Activated naive CD4-positive, alpha-beta T cell treated with anti-CD3 and anti-CD28 coated beads for 36 hours (primary cell): ENCODE results near the gene LRRC2. TPM values are rescaled to one million over a fixed set of nuclear protein-coding genes. Genes with fewer than 3 reads are reported as not detected.

Source experiments
- CTCF ChIA-PET: fragments of 350-600 bp; sonication (Branson Sonifier 250); formaldehyde crosslinking; loops from one replicate; lab custom pipeline; 2021; ENCODE audit warnings: antibody characterized with exemption; lab: Charles Lee
- DNase-seq: peaks from one replicate; pipeline ENCODE4 v3.0.0-alpha.2; 2020
- H3K27ac Mint-ChIP-seq: one replicate; pipeline ENCODE4 v1.8.0; 2021; ENCODE audit warnings: mild to moderate bottlenecking, mixed read lengths
- H3K27me3 Mint-ChIP-seq: one replicate; pipeline ENCODE4 v1.8.0; 2021; ENCODE audit warnings: low read depth, mixed read lengths
- H3K36me3 Mint-ChIP-seq: one replicate; pipeline ENCODE4 v1.8.0; 2021; ENCODE audit warnings: low read depth, mixed read lengths
- H3K4me1 Mint-ChIP-seq: one replicate; pipeline ENCODE4 v1.8.0; 2021; ENCODE audit warnings: low read depth, mixed read lengths
- H3K4me3 Mint-ChIP-seq: one replicate; pipeline ENCODE4 v1.8.0; 2021; ENCODE audit warnings: mild to moderate bottlenecking, moderate library complexity, mixed read lengths
- H3K9me3 Mint-ChIP-seq: one replicate; pipeline ENCODE4 v1.8.0; 2021; ENCODE audit warnings: mixed read lengths
- intact Hi-C: fragments of 100-400 bp; cut with micrococcal nuclease; formaldehyde crosslinking; loops from one replicate; pipeline ENCODE4 v1.15.1; 2023
- total RNA-seq, 2 experiments: library from RNA; stranded (reverse); gene quantifications; one replicate each; pipeline ENCODE4 v1.2.3, GENCODE V29; 2021

The LRRC2 gene, protein sequence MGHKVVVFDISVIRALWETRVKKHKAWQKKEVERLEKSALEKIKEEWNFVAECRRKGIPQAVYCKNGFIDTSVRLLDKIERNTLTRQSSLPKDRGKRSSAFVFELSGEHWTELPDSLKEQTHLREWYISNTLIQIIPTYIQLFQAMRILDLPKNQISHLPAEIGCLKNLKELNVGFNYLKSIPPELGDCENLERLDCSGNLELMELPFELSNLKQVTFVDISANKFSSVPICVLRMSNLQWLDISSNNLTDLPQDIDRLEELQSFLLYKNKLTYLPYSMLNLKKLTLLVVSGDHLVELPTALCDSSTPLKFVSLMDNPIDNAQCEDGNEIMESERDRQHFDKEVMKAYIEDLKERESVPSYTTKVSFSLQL
- not detected for total RNA-seq

DNA sequence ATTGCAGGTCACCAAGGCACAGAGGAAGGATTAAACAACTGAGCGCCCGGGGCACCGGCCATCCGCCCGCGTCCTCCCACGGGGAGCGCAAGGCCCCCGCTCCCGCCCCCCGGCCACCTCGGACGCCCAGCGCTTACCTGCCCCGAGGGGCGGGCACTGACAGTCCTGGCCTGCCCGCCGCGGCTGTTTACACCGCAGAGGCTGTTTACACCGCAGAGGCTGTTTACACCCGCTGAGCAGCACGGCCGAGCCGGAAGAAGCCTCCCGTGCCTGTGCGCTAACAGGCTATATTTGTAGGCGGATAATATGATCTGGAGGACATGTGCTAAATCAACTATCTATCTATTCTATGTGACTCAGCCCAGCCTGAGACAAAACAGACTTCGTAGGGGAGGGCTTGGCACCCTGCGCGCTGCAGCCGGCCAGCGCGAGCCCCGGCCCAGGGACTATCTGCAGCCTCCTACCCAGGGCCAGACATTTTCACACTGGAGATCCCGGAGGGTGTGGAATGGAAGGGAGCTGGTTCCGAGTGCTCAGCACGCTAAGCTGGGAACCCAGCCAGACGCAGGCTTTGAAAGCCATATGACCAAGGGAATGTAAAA is at the start of gene LRRC2:
LRRC2 (minus strand) TSS at position 263 of the 602 bp plus-strand sequence. CDS start 14,711 bp downstream, outside the sequence.
- CTCF ChIA-PET, result interaction anchor here (0.8 to 2.1 kb wide), 5 partner anchors 8 to 188 kb away, joined by 3 to 9 read pairs (median 4); no protein-coding TSS in a partner anchor
- H3K4me1 Mint-ChIP-seq, result peaks cover 7% of the 10 kb centered on the region
- no peak within 1 kb of the TSS for H3K27ac Mint-ChIP-seq
- DNase-seq, result peak; percentile 20
- no peaks in the 10 kb centered on the region for H3K9me3 Mint-ChIP-seq
- intact Hi-C loops, result no loop called here
- H3K36me3 Mint-ChIP-seq, result no peaks in the 10 kb centered on the region
- H3K4me3 Mint-ChIP-seq, result peak within 1 kb of the TSS; percentile 59
- H3K27me3 Mint-ChIP-seq, result peaks cover 17% of the 10 kb centered on the region

DNA sequence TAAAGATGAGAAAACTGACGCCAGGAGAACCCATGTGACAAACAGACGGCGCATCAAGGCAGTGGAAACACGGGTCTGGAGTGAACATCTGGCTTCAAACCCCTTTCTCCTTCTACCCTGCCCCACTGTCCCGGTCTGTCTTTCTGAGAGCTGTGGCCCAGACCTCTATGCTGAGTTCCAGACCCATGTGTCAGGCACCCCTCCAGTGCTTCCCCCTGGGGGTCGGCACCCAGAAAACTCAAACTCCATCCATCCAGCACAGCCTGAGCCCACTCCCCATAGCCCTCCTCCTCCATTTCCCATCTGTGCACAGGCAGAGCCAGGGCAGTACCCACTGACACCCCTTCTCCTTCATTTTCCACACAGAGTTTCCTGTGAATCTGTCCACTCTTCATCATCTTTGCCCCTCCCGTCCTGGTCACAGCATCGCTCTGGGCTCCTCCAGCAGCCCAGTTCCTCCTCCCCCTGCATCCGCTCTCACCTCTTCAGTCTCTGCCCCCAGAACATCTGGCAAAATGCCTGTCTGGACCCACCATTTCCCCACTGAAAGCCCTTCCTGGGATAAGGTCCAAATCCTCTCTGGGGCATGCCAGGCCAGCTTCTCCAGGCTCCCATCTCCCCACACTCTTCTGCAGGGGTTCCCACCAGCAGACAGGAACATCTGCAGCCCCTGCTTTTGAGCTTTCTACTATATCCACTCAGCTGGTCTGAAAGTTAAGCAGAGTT is 49.1 kb upstream of the LRRC2 start:
- Mint-ChIP-seq H3K27me3 (peaks cover 5% of the 10 kb centered on the region), H3K4me3 (no peak overlapping the region), H3K27ac (no peak overlapping the region), H3K9me3 (no peaks in the 10 kb centered on the region), H3K4me1 (no peaks in the 10 kb centered on the region), H3K36me3 (no peaks in the 10 kb centered on the region)
- DNase-seq, result no peak
- intact Hi-C loops, result no loop called here
- CTCF ChIA-PET, result interaction anchor here (0.6 to 1.4 kb wide), 2 partner anchors 126 to 587 kb away, joined by 4 to 5 read pairs; no protein-coding TSS in a partner anchor

DNA sequence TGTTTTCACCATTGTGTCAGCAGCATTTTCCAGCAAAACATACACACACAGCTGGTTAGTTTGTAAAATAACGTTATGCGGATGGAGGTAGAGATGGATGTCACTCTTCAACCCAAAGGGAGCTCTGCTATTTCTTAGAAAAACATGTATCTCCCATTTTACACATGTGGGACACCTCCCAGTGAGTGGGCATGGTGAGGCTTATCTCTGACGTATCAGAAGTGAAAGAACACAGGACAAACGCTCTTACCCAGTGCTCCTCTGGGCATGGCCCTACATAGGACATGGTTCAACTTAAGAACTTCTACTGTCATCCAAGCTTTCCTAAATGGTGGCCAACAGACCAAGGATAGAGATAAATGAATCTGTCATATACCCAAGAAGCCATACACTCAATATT is 48.3 kb upstream of the LRRC2 start:
- intact Hi-C loops, result no loop called here
- no peak overlapping the region for H3K4me3 Mint-ChIP-seq
- peaks cover 5% of the 10 kb centered on the region for H3K27me3 Mint-ChIP-seq
- no peaks in the 10 kb centered on the region for H3K36me3 Mint-ChIP-seq
- no peak for DNase-seq
- H3K27ac Mint-ChIP-seq, result no peak overlapping the region
- H3K9me3 Mint-ChIP-seq, result no peaks in the 10 kb centered on the region
- CTCF ChIA-PET, result interaction anchor here (0.7 to 1.4 kb wide), 3 partner anchors 14 to 125 kb away, joined by 3 to 6 read pairs (median 5); no protein-coding TSS in a partner anchor
- no peaks in the 10 kb centered on the region for H3K4me1 Mint-ChIP-seq

DNA sequence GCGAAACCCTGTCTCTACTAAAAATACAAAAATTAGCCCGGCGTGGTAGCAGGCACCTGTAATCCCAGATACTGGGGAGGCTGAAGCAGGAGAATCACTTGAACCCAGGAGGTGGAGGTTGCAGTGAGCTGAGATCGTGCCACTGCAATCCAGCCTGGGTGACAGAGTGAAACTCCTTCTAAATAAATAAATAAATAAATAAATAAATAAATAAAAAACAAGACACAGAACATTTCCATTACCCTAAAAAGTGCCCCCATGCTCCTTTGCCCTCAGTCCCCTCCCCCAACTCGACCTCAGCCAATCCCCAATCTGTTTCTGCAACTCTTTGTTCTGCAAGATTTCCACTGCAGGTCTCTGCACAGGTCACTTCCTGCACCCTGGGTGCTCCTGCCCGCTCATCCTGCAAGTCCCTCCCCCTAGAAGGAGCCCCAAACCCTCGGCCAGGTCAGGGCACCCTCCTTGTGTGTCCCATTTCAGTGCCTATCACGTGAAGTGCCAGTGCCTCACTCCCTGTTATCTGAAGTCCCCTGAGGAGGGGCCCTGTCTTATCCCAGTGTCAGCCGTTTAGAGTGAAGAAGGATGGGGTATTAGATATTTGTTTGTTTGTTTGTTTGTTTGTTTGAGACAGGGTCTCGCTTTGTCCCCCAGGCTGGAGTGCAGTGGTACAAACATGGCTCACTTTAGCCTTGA is 47.4 kb upstream of the LRRC2 start:
- H3K27me3 Mint-ChIP-seq, result peaks cover 5% of the 10 kb centered on the region
- H3K4me1 Mint-ChIP-seq, result no peaks in the 10 kb centered on the region
- H3K4me3 Mint-ChIP-seq, result no peak overlapping the region
- no peak for DNase-seq
- no peaks in the 10 kb centered on the region for H3K9me3 Mint-ChIP-seq
- H3K36me3 Mint-ChIP-seq, result no peaks in the 10 kb centered on the region
- H3K27ac Mint-ChIP-seq, result no peak overlapping the region
- CTCF ChIA-PET, result interaction anchor here (1.1 to 1.4 kb wide), 2 partner anchors 15 to 124 kb away, joined by 5 to 6 read pairs; no protein-coding TSS in a partner anchor
- intact Hi-C loops, result no loop called here

DNA sequence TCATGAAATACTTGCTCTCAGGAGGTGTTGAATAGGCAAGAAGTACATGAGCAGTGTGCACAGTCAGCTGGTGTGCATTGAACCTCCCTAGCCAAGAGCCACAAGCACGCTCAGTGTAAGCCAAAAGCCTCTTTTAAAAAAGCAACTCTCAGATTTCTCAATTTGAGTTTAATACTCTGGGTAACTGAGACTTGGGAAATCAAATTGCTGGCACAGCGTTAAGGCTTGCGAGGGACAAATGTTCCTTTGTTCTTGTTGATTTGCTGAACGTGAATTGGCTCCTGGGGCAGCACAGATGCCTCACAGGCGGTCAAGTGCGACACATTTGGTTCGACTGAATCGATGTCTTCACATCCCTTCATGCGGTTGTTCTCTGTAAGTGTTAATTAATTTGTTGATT is 46.2 kb upstream of the LRRC2 start, which contains the start of gene FAM240A:
FAM240A (plus strand) TSS at position 202 of the 400 bp plus-strand sequence; CDS start at position 361, 159 bp downstream.
- no peaks in the 10 kb centered on the region for H3K4me1 Mint-ChIP-seq
- H3K4me3 Mint-ChIP-seq, result no peak within 1 kb of the TSS
- CTCF ChIA-PET, result no interaction called here
- H3K27ac Mint-ChIP-seq, result no peak within 1 kb of the TSS
- H3K9me3 Mint-ChIP-seq, result no peaks in the 10 kb centered on the region
- no peaks in the 10 kb centered on the region for H3K36me3 Mint-ChIP-seq
- DNase-seq, result no peak
- H3K27me3 Mint-ChIP-seq, result peaks cover 5% of the 10 kb centered on the region
- intact Hi-C loops, result no loop called here

DNA sequence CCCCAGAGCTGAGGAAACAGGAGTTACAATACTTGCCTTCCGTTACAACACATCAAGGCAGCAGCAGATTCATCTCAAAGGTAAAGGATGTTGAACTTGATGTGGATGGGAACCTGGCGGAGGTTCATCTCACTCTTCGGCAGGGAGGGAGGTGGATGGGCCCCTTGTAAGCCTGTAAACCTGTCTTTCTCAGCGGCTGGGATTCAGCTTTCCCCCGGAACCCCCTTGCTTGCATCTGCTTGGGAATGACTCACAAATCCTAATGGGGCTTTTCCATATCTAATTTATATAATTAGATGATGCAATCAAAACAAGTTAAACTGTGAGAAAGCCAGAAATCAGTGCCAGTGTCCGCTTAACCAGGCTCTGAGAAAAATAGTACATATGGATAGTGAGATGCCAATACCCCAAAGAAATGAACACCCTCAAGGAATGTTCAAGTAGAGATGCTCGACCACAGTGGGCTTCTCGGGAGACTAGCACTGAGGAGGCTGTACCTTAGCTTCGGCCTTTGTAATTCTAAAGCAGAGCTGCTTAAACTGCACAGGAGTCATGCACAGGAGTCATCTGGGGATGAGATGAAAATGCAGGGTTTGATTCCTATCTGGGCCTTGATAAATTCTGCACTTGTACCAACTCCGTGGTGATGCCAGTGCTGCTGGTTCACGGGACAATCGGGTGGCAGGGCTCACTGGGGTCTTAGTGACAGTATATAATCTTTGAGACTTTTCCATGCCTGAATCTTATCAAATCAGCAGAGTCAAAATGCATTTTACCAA is 44.0 kb upstream of the LRRC2 start:
- intact Hi-C loops, result no loop called here
- H3K9me3 Mint-ChIP-seq, result no peaks in the 10 kb centered on the region
- CTCF ChIA-PET, result no interaction called here
- no peak for DNase-seq
- H3K4me1 Mint-ChIP-seq, result no peaks in the 10 kb centered on the region
- H3K4me3 Mint-ChIP-seq, result no peak overlapping the region
- H3K27ac Mint-ChIP-seq, result no peak overlapping the region
- no peaks in the 10 kb centered on the region for H3K36me3 Mint-ChIP-seq
- H3K27me3 Mint-ChIP-seq, result no peaks in the 10 kb centered on the region

DNA sequence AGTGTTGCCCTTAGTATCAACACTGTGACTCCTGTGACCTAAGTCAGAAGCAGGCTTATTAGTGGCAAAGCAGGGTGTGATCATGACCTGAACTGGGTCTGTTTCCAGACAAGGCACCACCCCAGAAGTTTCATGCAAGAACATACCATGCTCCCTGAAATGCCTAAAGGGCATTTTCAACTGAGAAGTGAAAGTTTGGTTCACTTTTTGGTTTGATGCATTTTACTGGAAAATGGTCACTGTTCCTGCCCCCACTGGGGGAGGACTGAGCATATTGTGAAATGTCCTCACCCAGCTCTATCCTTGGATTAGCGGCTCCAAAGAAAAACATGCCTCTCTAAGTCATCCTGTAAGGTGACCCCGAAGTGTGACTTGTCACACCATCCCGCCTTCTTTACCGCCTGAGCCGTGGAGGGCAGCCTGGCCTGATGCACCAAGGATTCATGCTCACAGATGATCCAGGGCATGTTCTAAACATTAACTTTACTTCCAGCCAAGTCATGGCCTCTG is 43.2 kb upstream of the LRRC2 start:
- Mint-ChIP-seq H3K4me3 (no peak overlapping the region), H3K9me3 (no peaks in the 10 kb centered on the region), H3K36me3 (no peaks in the 10 kb centered on the region), H3K27ac (no peak overlapping the region), H3K27me3 (no peaks in the 10 kb centered on the region), H3K4me1 (no peaks in the 10 kb centered on the region)
- intact Hi-C loops, result no loop called here
- DNase-seq, result no peak
- CTCF ChIA-PET, result interaction anchor here (2.6 kb wide), 1 partner anchor 120 kb away, joined by 8 read pairs; no protein-coding TSS in a partner anchor

DNA sequence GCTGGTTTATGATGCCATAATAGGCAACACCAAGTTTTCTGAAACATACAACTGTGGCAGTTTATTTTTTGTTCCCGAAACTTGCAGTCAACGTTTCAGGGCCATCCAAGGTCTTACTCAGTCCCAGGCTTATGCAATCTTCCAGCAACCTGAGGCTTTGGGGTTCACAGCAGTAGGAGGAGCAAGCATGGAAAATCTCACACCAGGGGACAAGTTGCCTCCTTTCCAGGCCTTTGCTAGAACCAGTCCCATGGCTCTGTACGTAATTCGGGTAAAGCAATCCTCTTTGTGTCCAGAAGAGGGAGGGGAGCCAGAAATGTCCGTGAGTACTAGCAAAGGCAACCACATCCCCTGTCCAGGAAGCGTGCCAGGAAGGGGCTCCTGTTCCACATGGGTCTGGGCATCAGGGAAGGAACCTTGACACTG is 41.5 kb upstream of the LRRC2 start:
- H3K4me3 Mint-ChIP-seq, result no peak overlapping the region
- no peaks in the 10 kb centered on the region for H3K4me1 Mint-ChIP-seq
- CTCF ChIA-PET, result interaction anchor here (2.6 kb wide), 1 partner anchor 118 kb away, joined by 8 read pairs; no protein-coding TSS in a partner anchor
- H3K27me3 Mint-ChIP-seq, result no peaks in the 10 kb centered on the region
- H3K27ac Mint-ChIP-seq, result no peak overlapping the region
- intact Hi-C loops, result no loop called here
- no peaks in the 10 kb centered on the region for H3K36me3 Mint-ChIP-seq
- no peak for DNase-seq
- no peaks in the 10 kb centered on the region for H3K9me3 Mint-ChIP-seq

DNA sequence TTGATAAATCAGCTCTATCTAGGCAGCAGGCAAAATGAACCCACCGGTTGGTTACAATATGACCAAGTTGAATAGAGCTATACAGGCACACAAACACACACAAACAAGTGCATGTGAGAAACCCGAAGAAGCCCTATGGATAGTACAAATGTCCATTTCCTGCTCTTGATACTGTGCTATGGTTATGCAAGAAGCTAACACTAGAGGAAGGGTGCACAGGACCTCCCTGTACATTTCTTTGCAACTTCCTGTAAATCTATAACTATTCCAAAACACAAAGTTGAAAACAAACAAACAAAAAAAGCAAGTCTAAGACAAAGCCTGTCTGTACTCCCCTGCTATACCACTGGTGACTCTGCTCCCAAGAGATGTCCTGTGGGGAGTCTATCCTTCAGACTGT is 38.0 kb upstream of the LRRC2 start:
- intact Hi-C loops, result no loop called here
- H3K9me3 Mint-ChIP-seq, result no peaks in the 10 kb centered on the region
- no peak overlapping the region for H3K4me3 Mint-ChIP-seq
- no peaks in the 10 kb centered on the region for H3K27me3 Mint-ChIP-seq
- CTCF ChIA-PET, result interaction anchor here (0.7 to 1.7 kb wide), 3 partner anchors 115 to 943 kb away, joined by 3 to 5 read pairs (median 4); no protein-coding TSS in a partner anchor
- H3K4me1 Mint-ChIP-seq, result no peaks in the 10 kb centered on the region
- no peak overlapping the region for H3K27ac Mint-ChIP-seq
- no peaks in the 10 kb centered on the region for H3K36me3 Mint-ChIP-seq
- DNase-seq, result no peak

DNA sequence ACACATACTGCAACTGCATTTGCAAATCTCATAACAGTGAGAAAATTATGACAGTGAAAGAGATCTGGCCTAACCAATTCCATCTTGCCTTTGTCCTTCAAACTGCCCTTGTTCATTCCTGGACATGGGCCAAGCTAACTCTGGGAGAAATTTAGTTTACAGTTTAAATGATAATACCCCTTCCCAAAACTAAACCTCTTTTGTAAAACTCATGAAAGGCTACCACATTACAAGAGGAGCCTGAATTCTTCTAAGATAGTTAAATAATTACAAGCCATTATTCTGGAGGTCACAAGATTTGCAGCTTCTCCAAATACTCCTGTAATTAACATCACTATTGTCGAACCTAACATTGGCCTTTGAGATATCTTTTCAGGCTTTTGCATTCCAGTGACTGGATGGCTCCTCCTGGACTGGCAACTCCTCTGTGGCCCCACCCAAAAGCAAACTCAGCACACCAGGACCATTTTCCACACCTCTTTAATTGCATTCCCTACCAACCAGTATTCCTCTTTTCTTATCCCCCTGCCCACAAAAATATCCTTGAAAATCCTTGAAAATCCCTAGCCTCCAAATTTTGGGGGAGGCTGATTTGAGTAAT is 37.4 kb upstream of the LRRC2 start:
- DNase-seq, result no peak
- no peak overlapping the region for H3K27ac Mint-ChIP-seq
- H3K4me1 Mint-ChIP-seq, result no peaks in the 10 kb centered on the region
- CTCF ChIA-PET, result interaction anchor here (1.7 kb wide), 1 partner anchor 115 kb away, joined by 4 read pairs; no protein-coding TSS in a partner anchor
- intact Hi-C loops, result no loop called here
- no peak overlapping the region for H3K4me3 Mint-ChIP-seq
- no peaks in the 10 kb centered on the region for H3K36me3 Mint-ChIP-seq
- H3K9me3 Mint-ChIP-seq, result no peaks in the 10 kb centered on the region
- no peaks in the 10 kb centered on the region for H3K27me3 Mint-ChIP-seq
